ENCODE data around the gene PAOX.
A peak's percentile ranks its signal among the peaks of the same experiment; 100 is the strongest.
"Not testable (repeated sequence)": the region's sequence is repeated elsewhere in the genome, so short reads cannot be mapped to it uniquely, and the experiment has no call there.

PAOX gene

GRCh38 chr10:133364645-133365431, 14.2 kb upstream of the PAOX start:
- DNase-seq (ENCODE audit: low read depth in 2 of 2) = no peak

- DNase-seq (ENCODE audit: low read depth in 2 of 2) = no peak
Measured at GRCh38 chr10:133365461-133366129, 13.5 kb upstream of the PAOX start.

- DNase-seq (ENCODE audit: low read depth in 2 of 2) = no peak
Measured at GRCh38 chr10:133366130-133366478, 13.0 kb upstream of the PAOX start.

GRCh38 chr10:133366751-133367150, 12.3 kb upstream of the PAOX start:
- no peak for DNase-seq (ENCODE audit: low read depth in 2 of 2)

- DNase-seq (ENCODE audit: low read depth in 2 of 2) = not testable (repeated sequence)
Measured at GRCh38 chr10:133367461-133367860, 11.6 kb upstream of the PAOX start.

- DNase-seq (ENCODE audit: low read depth in 2 of 2) = no peak
Measured at GRCh38 chr10:133368153-133368552, 10.9 kb upstream of the PAOX start.

GRCh38 chr10:133370030-133370786, 8.9 kb upstream of the PAOX start:
- DNase-seq (ENCODE audit: low read depth in 2 of 2) = no peak

- DNase-seq (ENCODE audit: low read depth in 2 of 2) = no peak
Measured at GRCh38 chr10:133372507-133372906, 6.6 kb upstream of the PAOX start.

- DNase-seq (ENCODE audit: low read depth in 2 of 2) = peak; percentile 82 to 84
Measured at GRCh38 chr10:133373174-133374090, 5.6 kb upstream of the PAOX start, which contains the start of gene ECHS1. ECHS1 (minus strand) TSS chr10:133373354; CDS start chr10:133373333, 21 bp downstream.

GRCh38 chr10:133375357-133376115, 3.5 kb upstream of the PAOX start:
- no peak for DNase-seq (ENCODE audit: low read depth in 2 of 2)

GRCh38 chr10:133376183-133376582, 2.9 kb upstream of the PAOX start:
- DNase-seq (ENCODE audit: low read depth in 2 of 2) = not testable (repeated sequence)

- no peak for DNase-seq (ENCODE audit: low read depth in 2 of 2)
Measured at GRCh38 chr10:133377025-133377817, 1.8 kb upstream of the PAOX start.

- no peak for DNase-seq (ENCODE audit: low read depth in 2 of 2)
Measured at GRCh38 chr10:133377818-133378250, 1.2 kb upstream of the PAOX start.

GRCh38 chr10:133378251-133379096, 588 bp upstream of the PAOX start:
- no peak for DNase-seq (ENCODE audit: low read depth in 2 of 2)

GRCh38 chr10:133379801-133380666, 972 bp downstream of the PAOX start:
- no peak for DNase-seq (ENCODE audit: low read depth in 2 of 2)

- no peak for DNase-seq (ENCODE audit: low read depth in 2 of 2)
Measured at GRCh38 chr10:133381036-133381435, 2.0 kb downstream of the PAOX start.

GRCh38 chr10:133383551-133383950, 4.5 kb downstream of the PAOX start:
- DNase-seq (ENCODE audit: low read depth in 2 of 2) = no peak

GRCh38 chr10:133384071-133384470, 5.0 kb downstream of the PAOX start:
- DNase-seq (ENCODE audit: low read depth in 2 of 2) = no peak

Measured in activated CD8-positive, alpha-beta memory T cell treated with anti-CD3 and anti-CD28 coated beads for 4 hours (primary cell).